ENCODE measurements around the gene FMC1.
A peak's percentile ranks its signal among the peaks of the same experiment; 100 is the strongest.
"Not testable (repeated sequence)": the region's sequence is repeated elsewhere in the genome, so short reads cannot be mapped to it uniquely, and the experiment has no call there.

The FMC1 gene

DNA sequence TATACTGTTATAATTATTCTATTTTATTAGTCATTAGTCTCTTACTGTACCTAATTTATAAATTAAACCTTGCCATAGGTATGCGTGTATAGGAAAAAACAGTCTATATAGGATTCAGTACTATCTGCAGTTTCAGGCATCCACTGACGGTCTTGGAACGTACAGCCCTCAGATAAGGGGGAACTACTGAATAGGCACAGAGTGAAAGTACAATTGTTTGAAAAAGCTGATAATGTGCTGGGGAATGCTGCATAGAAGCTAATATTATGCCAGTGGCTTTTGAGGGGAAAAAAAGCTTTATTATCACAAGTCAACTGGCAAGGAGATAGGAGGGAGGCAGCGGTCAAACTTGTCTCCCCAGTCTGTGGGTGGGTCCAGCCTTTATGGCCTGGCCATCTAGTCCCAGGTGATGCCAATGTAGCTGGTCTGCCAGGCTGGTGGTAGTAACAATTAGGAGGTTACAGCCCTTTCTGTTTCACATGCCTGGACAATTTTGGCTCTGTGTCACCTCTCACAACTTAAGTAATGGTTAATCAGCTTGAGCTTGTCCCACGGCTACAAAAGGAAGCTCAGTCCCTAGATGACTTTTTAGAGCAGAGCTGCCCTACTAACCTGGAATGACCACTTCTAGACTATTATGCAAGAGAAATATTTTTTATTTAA, 8.3 kb upstream of the FMC1 start:
- Mint-ChIP-seq H3K4me3 (no peak overlapping the region), H3K9me3 (no peaks in the 10 kb centered on the region), H3K4me1 (no peaks in the 10 kb centered on the region), H3K27me3 (no peaks in the 10 kb centered on the region), H3K36me3 (no peaks in the 10 kb centered on the region), H3K27ac (no peak overlapping the region)
- no peak for ATAC-seq

DNA sequence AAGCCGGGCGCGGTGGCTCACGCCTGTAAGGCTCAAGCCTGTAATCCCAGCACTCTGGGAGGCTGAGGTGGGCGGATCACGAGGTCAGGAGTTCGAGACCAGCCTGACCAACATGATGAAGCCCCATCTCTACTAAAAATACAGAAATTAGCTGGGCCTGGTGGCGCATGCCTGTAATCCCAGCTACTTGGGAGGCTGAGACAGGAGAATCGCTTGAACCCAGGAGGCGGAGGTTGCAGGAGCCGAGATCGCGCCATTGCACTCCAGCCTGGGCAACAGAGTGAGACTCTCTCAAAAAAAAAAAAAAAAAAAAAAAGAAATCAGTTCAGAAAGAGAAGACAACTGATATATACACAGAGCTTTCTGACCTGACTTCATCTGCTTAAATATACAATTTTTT, 7.7 kb upstream of the FMC1 start:
- H3K27me3 Mint-ChIP-seq, H3K4me3 Mint-ChIP-seq, H3K4me1 Mint-ChIP-seq, H3K36me3 Mint-ChIP-seq, H3K9me3 Mint-ChIP-seq, H3K27ac Mint-ChIP-seq, ATAC-seq: not testable (repeated sequence)

DNA sequence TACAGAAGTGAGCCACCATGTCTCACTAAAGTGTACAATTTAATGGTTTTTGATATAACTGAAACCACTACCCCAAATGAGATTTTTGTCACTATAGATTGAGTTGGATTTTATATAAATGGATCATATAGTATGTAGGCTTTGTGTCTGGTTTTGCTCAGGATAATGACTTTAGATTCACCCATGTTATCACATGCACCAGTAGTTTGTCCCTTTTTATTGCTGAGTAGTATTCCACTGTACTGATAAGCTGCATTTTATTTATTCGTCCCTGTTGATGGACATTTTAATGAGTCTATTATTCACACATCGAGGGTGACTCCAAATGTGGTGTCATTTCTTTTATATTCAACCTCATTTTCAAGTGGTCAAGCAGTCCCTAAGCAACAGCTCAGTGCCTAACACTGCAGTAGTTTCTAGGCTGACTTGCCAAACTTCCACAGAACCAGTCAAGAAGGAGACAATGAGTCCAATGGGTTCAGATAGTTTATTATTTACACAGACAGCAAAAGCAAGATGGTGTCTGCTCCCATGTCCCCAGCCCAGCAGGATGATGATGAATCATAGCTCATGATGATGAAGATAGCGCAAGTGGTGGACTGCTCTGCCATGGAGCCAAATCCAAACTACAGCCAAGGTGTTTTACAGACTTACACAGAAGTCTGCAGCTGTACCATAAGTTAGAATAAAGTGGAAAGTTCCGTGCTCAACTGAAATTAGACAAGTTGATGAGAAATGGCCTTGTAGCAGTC, 6.6 kb upstream of the FMC1 start:
- H3K27me3 Mint-ChIP-seq = no peaks in the 10 kb centered on the region
- H3K27ac Mint-ChIP-seq = no peak overlapping the region
- H3K4me1 Mint-ChIP-seq = peaks cover 4% of the 10 kb centered on the region
- H3K36me3 Mint-ChIP-seq = no peaks in the 10 kb centered on the region
- no peak for ATAC-seq
- H3K4me3 Mint-ChIP-seq = no peak overlapping the region
- H3K9me3 Mint-ChIP-seq = peaks cover 5% of the 10 kb centered on the region

DNA sequence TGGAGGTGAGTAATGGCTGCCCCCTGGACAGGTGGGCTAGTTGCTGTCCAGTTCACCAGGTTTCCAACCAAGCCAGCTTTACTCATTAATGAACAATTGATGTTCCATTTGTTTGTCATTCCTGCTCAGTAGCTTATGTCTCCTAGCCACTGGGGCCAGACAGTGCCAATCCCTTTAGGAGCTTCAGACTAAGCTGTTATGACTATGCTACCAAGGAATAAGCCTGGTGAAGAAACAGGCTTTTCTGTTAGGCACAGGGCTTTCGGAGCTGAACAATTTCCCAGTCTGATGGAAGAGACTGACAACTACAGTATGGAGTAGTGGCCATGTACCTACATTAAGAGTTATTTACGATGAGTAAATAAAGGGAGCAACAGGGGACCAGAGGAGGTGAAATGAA, 2.1 kb upstream of the FMC1 start:
- Mint-ChIP-seq H3K4me3 (peak overlapping the region; percentile 50), H3K27me3 (no peaks in the 10 kb centered on the region), H3K4me1 (peaks cover 26% of the 10 kb centered on the region), H3K36me3 (peaks cover 7% of the 10 kb centered on the region), H3K9me3 (peaks cover 5% of the 10 kb centered on the region), H3K27ac (peak overlapping the region; percentile 99)
- no peak for ATAC-seq

DNA sequence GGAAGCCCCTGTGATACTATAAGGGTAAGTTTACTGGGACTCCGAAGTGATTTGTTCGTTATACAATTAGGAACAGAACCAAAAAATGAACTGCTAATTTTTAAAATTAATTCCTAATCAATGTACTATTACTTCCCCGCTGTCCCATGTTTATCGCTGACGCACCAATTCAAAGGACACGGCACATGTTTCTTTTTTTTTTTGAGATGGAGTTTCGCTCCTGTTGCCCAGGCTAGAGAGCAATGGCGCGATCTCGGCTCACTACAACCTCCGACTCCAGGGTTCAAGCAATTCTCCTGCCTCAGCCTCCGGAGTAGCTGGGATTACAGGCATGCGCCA, 1.5 kb upstream of the FMC1 start:
- peaks cover 7% of the 10 kb centered on the region for H3K36me3 Mint-ChIP-seq
- H3K4me3 Mint-ChIP-seq = peak overlapping the region; percentile 88
- H3K9me3 Mint-ChIP-seq = peaks cover 5% of the 10 kb centered on the region
- ATAC-seq = no peak
- peak overlapping the region; percentile 99 for H3K27ac Mint-ChIP-seq
- H3K27me3 Mint-ChIP-seq = no peaks in the 10 kb centered on the region
- H3K4me1 Mint-ChIP-seq = peaks cover 26% of the 10 kb centered on the region

DNA sequence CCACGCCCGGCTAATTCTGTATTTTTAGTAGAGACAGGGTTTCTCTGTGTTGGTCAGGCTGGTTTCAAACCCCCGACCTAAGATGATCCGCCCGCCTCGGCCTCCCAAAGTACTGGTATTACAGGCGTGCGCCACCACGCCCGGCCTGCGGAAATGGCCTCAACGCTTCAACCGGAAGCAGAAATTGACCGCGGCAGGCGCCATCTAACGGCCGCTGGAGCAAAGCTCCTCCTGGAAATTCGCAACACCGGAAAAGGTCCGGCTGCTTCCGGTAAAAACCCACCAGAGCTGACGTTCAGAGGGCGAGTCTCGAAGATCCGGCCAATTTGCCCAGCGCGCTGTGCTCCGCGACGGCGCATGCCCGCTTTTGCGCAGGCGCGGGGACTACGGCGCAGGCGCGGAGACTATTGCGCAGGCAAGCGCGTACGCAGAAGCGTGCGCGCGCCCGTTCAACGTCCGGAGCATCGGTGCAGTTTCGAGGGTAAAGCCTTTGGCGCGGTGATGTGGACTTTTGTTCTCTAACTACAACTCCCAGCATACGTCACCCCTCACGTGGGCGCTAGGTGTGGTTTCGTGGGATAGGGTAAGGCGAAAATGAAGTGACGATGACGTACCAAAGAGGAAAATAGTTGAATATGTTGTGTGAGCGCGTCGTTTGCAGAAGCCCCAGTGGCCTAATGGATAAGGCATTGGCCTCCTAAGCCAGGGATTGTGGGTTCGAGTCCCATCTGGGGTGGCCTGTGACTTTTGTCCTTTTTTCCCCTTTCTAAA, 915 bp upstream of the FMC1 start:
- Mint-ChIP-seq H3K27ac (peak overlapping the region; percentile 99), H3K4me3 (peak overlapping the region; percentile 88), H3K36me3 (peaks cover 7% of the 10 kb centered on the region), H3K27me3 (no peaks in the 10 kb centered on the region), H3K9me3 (peaks cover 5% of the 10 kb centered on the region), H3K4me1 (peaks cover 32% of the 10 kb centered on the region)
- ATAC-seq = peak; percentile 94

DNA sequence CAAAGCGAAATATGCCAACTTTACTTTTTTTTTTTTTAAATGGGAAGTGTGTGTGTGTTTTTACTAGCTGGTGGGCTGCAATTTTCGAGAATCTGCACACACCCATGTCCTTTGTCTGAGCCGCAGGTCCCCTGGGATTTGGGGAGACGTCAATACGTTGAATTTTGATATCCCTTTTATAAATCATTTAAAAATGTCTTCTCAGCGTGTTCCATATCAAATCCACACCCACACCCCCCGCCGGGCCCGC, 404 bp upstream of the FMC1 start:
- Mint-ChIP-seq H3K27me3 (no peaks in the 10 kb centered on the region), H3K4me1 (peaks cover 35% of the 10 kb centered on the region)
- no peak for ATAC-seq

DNA sequence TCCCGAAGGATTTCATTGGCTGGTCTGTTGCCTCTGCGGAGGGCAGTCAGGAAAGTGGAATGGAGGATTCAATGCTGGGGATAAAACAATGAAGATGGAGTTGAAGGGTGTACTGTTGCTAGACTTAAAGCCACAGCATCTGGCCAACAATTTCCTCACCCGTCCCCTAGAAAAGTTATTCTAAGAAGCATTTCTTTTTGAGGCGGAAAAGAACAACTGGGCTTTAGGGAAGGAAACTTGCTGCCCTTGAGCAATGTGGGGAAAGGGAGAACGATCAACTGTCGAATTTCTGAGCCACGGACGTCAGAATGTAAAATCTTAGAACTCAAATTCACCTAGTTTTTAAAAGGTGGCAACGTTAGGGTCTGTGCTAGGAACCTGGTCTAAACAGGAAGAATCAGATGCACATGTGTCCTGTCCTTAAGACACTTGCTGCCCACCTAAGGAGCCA, 664 bp downstream of the FMC1 start:
- Mint-ChIP-seq H3K27me3 (no peaks in the 10 kb centered on the region), H3K9me3 (peaks cover 5% of the 10 kb centered on the region), H3K4me3 (peak overlapping the region; percentile 88), H3K4me1 (peaks cover 35% of the 10 kb centered on the region), H3K27ac (peak overlapping the region; percentile 99), H3K36me3 (peaks cover 10% of the 10 kb centered on the region)
- ATAC-seq = no peak

More for the DNA sequence above, 404 bp upstream of the FMC1 start:
- peak overlapping the region; percentile 88 for H3K4me3 Mint-ChIP-seq
- H3K36me3 Mint-ChIP-seq = peaks cover 7% of the 10 kb centered on the region
- H3K9me3 Mint-ChIP-seq = peaks cover 5% of the 10 kb centered on the region
- peak overlapping the region; percentile 99 for H3K27ac Mint-ChIP-seq

DNA sequence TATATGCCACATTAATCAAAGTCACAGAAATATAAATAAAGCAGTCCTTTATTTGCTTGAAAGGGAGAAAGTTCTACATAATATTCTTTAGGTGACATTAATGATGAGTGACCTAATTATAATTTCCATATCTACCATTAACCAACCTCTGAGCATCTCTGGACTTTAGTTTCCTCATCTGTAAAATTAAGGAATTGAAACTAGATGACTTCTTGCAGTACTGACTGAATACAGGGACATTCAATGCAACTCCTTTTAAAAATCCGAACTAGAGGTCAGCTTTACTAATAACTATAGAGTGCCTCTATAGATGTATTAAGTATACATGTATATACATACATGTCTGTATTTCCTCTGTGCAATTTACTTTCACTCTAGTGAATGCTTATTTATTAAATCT, 3.9 kb downstream of the FMC1 start:
- H3K27ac Mint-ChIP-seq = no peak overlapping the region
- ATAC-seq = no peak
- no peaks in the 10 kb centered on the region for H3K27me3 Mint-ChIP-seq

DNA sequence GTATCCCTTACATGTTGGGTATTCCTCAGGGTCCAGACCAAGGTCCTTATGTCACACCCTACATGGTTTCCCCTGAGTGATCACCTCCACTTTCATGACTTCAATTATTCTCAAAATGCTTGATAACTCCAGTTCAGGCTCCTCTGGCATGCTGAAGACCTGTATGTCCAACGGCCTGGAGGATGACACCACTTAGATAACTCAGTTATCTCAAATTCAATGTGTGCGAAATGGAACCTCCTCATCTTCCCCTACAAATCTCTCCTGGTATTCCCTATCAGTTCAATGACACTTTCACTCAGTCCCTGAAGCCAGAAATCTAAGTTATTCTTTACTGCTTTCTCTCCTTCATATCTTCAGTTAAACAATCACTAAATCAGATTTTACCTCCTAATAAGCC, 9.9 kb downstream of the FMC1 start:
- Mint-ChIP-seq H3K27me3 (no peaks in the 10 kb centered on the region), H3K27ac (no peak overlapping the region), H3K36me3 (peaks cover 39% of the 10 kb centered on the region), H3K9me3 (no peaks in the 10 kb centered on the region), H3K4me1 (peaks cover 14% of the 10 kb centered on the region), H3K4me3 (no peak overlapping the region)
- ATAC-seq = no peak

More for the DNA sequence above, 3.9 kb downstream of the FMC1 start:
- H3K9me3 Mint-ChIP-seq = no peaks in the 10 kb centered on the region
- H3K4me3 Mint-ChIP-seq = no peak overlapping the region
- H3K4me1 Mint-ChIP-seq = peaks cover 31% of the 10 kb centered on the region
- H3K36me3 Mint-ChIP-seq = peaks cover 19% of the 10 kb centered on the region

DNA sequence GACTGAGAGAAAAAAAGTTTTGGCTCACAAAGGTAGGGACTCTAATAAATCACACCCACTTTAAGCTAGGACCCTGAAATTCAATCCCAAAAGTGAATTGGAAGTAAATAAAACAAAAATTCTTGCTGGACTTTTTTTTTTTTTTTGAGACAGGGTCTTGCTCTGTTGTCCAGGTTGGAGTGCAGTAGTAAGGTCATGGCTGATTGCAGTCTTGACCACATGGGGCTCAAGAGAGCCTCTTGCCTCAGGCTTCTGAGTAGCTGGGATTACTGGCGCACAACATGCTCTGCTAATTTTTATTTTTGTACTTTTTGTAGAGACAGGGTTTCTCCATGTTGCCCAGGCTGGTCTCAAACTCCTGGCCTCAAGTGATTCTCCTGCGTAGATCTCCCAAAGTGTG, 13.6 kb downstream of the FMC1 start:
- no peak for ATAC-seq

DNA sequence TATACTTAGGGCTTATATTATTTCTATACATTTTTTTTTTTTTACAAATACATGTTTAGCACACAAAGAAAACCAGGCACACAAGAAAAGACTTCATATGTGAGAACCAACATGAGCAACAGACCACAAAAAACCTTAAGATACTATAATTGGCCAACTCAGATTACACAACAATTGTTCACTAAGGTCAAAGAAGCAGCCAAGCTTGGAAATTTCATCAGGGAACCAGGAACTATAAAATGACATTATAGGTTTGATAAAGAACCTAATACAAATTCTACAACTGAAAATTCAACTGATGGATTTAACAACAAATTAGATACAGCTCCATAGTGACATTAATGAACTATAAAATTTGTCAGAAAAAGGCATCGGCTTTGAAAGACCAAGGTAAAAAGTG, 14.2 kb downstream of the FMC1 start:
- H3K27ac Mint-ChIP-seq = no peak overlapping the region
- H3K4me3 Mint-ChIP-seq = no peak overlapping the region
- H3K36me3 Mint-ChIP-seq = peaks cover 23% of the 10 kb centered on the region

More for the DNA sequence above, 13.6 kb downstream of the FMC1 start:
- H3K27me3 Mint-ChIP-seq = no peaks in the 10 kb centered on the region
- peaks cover 27% of the 10 kb centered on the region for H3K4me1 Mint-ChIP-seq
- no peak overlapping the region for H3K27ac Mint-ChIP-seq
- no peak overlapping the region for H3K4me3 Mint-ChIP-seq
- H3K9me3 Mint-ChIP-seq = no peaks in the 10 kb centered on the region
- H3K36me3 Mint-ChIP-seq = peaks cover 27% of the 10 kb centered on the region

DNA sequence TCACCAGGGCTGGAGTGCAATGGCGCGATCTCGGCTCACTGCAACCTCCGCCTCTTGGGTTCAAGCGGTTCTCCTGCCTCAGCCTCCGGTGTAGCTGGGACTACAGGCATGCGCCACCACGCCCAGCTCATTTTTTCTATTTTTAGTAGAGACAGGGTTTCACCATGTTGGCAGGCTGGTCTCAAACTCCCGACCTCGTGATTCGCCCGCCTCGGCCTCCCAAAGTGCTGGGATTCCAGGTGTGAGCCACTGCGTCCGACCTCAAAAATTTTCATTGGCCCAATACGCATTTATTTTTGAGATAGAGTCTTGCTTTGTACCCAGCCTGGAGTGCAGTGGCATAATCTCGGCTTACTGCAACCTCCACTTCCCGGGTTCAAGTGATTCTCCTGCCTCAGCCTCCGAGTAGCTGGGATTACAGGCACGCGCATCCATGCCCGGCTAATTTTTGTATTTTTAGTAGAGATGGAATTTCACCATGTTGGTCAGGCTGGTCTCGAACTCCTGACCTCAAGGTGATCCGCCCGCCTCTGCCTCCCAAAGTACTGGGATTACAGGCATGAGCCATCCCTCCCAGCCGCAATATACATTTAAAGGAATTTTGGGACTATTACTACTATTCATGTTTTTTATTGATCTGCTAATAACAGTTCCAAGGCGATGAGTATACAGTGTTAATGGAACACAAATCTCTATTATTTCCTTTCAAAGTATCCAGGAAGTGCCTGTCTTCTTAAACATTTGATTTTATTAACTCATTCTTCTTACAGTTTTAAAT, 16.8 kb downstream of the FMC1 start:
- H3K9me3 Mint-ChIP-seq, H3K27me3 Mint-ChIP-seq, ATAC-seq: not testable (repeated sequence)
- Mint-ChIP-seq H3K36me3 (peaks cover 12% of the 10 kb centered on the region), H3K27ac (peak overlapping the region; percentile 95), H3K4me1 (peaks cover 33% of the 10 kb centered on the region), H3K4me3 (peak overlapping the region; percentile 93)

More for the DNA sequence above, 14.2 kb downstream of the FMC1 start:
- ATAC-seq = no peak
- no peaks in the 10 kb centered on the region for H3K27me3 Mint-ChIP-seq
- no peaks in the 10 kb centered on the region for H3K9me3 Mint-ChIP-seq
- H3K4me1 Mint-ChIP-seq = peaks cover 24% of the 10 kb centered on the region

DNA sequence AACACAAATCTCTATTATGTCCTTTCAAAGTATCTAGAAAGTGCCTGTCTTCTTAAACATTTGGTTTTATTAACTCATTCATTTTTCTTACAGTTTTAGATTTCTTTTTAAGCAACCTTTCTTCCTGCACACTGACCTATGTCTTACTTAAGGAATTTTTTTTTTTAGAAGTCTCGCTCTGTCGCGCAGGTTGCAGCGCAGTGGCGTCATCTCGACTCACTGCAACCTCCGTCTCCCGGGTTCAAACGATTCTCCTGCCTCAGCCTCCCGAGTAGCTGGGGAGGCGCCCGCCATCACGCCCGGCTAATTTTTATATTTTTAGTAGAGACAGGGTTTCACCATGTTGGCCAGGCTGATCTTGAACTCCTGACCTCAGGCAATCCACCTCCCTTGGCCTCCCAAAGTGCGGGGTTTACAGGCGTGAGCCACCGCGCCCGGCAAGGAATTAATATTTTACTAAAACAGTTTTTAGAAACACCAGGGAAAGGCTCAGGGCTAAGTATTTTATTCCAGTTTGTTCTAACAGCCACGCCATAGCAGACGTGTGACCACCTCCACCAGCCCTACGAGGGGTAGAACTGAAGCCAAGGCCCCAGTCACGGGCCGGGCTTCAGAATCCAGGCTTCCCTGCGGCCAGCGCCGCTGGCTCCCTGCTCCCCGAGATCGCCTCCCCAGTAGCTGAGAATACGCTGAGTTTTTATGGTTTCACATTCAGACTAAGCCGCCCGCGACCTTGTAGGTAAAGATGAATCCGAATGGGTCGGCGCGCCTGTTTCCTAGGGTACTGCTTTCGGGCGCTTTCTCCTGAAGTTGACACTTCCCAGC, 17.6 kb downstream of the FMC1 start:
- H3K36me3 Mint-ChIP-seq = peaks cover 15% of the 10 kb centered on the region
- peak overlapping the region; percentile 93 for H3K4me3 Mint-ChIP-seq
- peak overlapping the region; percentile 95 for H3K27ac Mint-ChIP-seq
- H3K9me3 Mint-ChIP-seq = no peaks in the 10 kb centered on the region
- ATAC-seq = no peak
- H3K27me3 Mint-ChIP-seq = no peaks in the 10 kb centered on the region
- peaks cover 36% of the 10 kb centered on the region for H3K4me1 Mint-ChIP-seq

Data from stimulated activated memory B cell treated with anti-CD40 and anti-IgM and Interleukin-4, amounts not matched to agents 10 μg/mL and 1 μg/mL and 100 μg/mL, for 72 hours (primary cell).